Measurements from ENCODE around the gene CMSS1.

Gene CMSS1

DNA sequence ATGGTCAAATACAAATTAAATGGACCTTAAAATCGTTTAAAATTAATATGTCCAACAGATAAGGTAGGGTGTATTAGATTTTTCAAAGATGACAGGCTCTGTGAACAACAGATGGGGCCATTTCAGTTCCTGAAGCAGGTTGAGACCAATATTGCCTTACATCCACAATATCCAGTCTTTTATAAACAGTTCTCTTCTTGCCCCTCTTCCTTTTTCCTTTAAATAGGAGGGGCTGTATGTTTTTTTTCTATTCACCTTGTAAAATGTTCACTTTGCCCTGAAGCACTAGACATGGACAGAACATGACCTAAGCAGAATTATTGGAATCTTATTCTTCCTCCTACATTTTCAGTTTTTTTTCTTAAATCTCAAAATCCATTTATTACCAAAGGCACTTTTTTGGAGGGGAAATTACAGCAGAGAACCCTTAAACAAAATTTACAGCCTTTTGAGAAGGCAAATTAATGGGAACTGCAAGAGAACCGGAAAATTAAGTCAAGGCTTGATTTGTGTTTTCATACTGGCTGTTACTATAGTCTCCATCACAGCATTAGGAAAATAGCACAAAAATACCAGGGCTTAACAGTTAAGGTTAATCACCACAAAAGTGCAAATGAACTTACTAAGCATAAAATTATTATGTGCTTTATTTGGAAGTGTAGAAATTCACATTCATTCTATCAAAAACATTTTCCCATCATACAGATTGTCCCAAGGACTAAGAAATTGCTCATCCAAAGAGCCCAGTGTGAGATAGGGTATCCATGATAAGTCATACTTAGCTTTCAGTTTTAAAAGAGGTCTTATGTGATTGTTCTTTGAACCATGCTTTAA lies 55.8 kb downstream of the CMSS1 start:
- Histone ChIP-seq H3K4me1 (ENCODE audit: insufficient read depth, low read length, severe bottlenecking) (peaks cover 15% of the 10 kb centered on the region), H2AFZ (ENCODE audit: low read length) (no peak overlapping the region), H3F3A (ENCODE audit: insufficient read depth, low read length) (no peaks in the 10 kb centered on the region), H3K27ac (ENCODE audit: low read depth, low read length, poor library complexity, severe bottlenecking) (no peak overlapping the region), H3K79me2 (ENCODE audit: insufficient read depth, low read length) (no peaks in the 10 kb centered on the region), H3K9me3 (ENCODE audit: low read length) (no peaks in the 10 kb centered on the region), H4K20me1 (ENCODE audit: insufficient read depth, low read length) (no peaks in the 10 kb centered on the region), H3K9ac (ENCODE audit: low read length) (no peak overlapping the region), H3K27me3 (ENCODE audit: insufficient read depth, low read length) (no peaks in the 10 kb centered on the region), H3K4me3 (ENCODE audit: low read depth, low read length, poor library complexity, severe bottlenecking) (no peak overlapping the region), H3K4me2 (ENCODE audit: low read length) (no peak overlapping the region), H3K36me3 (ENCODE audit: insufficient read depth, low read length) (no peaks in the 10 kb centered on the region), H3K9me2 (ENCODE audit: low read depth, low read length) (no peaks in the 10 kb centered on the region)
- TF ChIP-seq, protein P1, sequence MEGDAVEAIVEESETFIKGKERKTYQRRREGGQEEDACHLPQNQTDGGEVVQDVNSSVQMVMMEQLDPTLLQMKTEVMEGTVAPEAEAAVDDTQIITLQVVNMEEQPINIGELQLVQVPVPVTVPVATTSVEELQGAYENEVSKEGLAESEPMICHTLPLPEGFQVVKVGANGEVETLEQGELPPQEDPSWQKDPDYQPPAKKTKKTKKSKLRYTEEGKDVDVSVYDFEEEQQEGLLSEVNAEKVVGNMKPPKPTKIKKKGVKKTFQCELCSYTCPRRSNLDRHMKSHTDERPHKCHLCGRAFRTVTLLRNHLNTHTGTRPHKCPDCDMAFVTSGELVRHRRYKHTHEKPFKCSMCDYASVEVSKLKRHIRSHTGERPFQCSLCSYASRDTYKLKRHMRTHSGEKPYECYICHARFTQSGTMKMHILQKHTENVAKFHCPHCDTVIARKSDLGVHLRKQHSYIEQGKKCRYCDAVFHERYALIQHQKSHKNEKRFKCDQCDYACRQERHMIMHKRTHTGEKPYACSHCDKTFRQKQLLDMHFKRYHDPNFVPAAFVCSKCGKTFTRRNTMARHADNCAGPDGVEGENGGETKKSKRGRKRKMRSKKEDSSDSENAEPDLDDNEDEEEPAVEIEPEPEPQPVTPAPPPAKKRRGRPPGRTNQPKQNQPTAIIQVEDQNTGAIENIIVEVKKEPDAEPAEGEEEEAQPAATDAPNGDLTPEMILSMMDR (IDR thresholded peaks at IDR 0.05; ENCODE audit: low read length) = no peak
- no peak for TF ChIP-seq EZH2 (IDR thresholded peaks at IDR 0.05; ENCODE audit: borderline replicate concordance, low read length)

DNA sequence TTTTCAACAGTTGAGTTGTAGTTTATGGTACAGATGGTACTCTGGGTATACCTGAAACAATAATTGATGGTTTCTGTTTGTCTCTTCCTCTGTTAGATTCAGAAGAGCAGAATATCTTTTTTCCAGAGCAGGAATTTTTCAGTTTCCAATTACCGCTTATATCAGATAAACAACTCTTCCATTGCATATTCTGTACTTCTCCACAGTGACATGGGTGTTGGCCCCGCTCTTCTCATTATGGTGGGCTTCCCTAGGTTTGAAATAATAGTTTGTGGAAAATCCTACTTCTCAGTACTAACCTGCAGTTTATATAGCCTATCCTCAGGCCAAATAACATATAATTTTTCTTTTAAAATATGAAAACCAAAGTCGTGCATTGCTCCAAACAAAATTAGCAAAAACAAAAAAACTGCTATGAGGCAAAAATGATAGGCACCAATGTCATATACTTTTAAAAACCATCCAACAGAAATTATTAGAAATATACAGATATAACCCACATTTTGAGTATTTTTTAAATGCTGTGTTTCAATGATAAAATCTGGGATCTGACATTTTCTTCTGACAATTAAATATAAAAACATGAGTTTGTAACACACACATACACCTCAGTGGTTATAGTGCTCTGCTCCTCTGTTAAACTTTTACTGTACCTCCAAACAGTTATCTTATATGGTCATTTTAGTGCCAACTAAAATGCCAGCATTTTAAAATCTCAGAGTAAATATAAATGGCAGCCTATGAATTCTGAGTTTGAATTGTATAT lies 56.8 kb downstream of the CMSS1 start:
- H3K9me3 ChIP-seq (ENCODE audit: low read length) = no peaks in the 10 kb centered on the region
- no peak overlapping the region for H3K27ac ChIP-seq (ENCODE audit: low read depth, low read length, poor library complexity, severe bottlenecking)
- no peaks in the 10 kb centered on the region for H3K79me2 ChIP-seq (ENCODE audit: insufficient read depth, low read length)
- H4K20me1 ChIP-seq (ENCODE audit: insufficient read depth, low read length) = no peaks in the 10 kb centered on the region
- H3K4me3 ChIP-seq (ENCODE audit: low read depth, low read length, poor library complexity, severe bottlenecking) = no peak overlapping the region
- TF ChIP-seq, protein P1 (IDR thresholded peaks at IDR 0.05; ENCODE audit: low read length) = no peak
- no peak for TF ChIP-seq EZH2 (IDR thresholded peaks at IDR 0.05; ENCODE audit: borderline replicate concordance, low read length)
- H3F3A ChIP-seq (ENCODE audit: insufficient read depth, low read length) = no peaks in the 10 kb centered on the region
- H3K9ac ChIP-seq (ENCODE audit: low read length) = no peak overlapping the region
- peak overlapping the region; percentile 93; the same call in 1 of the 2 replicates for H3K4me2 ChIP-seq (ENCODE audit: low read length)
- peaks cover 15% of the 10 kb centered on the region for H3K4me1 ChIP-seq (ENCODE audit: insufficient read depth, low read length, severe bottlenecking)
- H3K27me3 ChIP-seq (ENCODE audit: insufficient read depth, low read length) = no peaks in the 10 kb centered on the region
- H3K9me2 ChIP-seq (ENCODE audit: low read depth, low read length) = no peaks in the 10 kb centered on the region
- H3K36me3 ChIP-seq (ENCODE audit: insufficient read depth, low read length) = no peaks in the 10 kb centered on the region
- no peak overlapping the region for H2AFZ ChIP-seq (ENCODE audit: low read length)

DNA sequence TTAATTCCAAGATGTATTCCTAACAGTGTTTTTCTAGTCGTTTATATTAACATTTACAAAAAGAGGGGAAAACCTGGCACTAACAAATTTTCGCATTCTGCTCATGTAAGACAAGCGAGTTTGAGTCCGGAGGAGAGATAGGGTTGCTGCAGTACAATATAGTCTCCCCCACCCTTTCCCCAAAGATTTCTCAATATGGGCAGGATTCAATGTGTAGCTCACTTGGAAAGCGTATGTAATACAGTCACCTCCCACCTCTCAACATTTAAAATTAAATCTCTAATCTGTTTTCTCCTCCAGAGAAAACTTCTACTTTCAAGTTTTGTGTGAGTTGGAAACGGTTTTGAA lies 57.9 kb downstream of the CMSS1 start:
- Histone ChIP-seq H3K4me1 (ENCODE audit: insufficient read depth, low read length, severe bottlenecking) (peaks cover 15% of the 10 kb centered on the region), H3K4me2 (ENCODE audit: low read length) (peak overlapping the region; percentile 93), H3F3A (ENCODE audit: insufficient read depth, low read length) (no peaks in the 10 kb centered on the region), H3K27ac (ENCODE audit: low read depth, low read length, poor library complexity, severe bottlenecking) (no peak overlapping the region), H3K9me3 (ENCODE audit: low read length) (no peaks in the 10 kb centered on the region), H3K36me3 (ENCODE audit: insufficient read depth, low read length) (no peaks in the 10 kb centered on the region), H2AFZ (ENCODE audit: low read length) (no peak overlapping the region), H3K9ac (ENCODE audit: low read length) (peak overlapping the region; percentile 50), H4K20me1 (ENCODE audit: insufficient read depth, low read length) (no peaks in the 10 kb centered on the region), H3K27me3 (ENCODE audit: insufficient read depth, low read length) (no peaks in the 10 kb centered on the region), H3K9me2 (ENCODE audit: low read depth, low read length) (no peaks in the 10 kb centered on the region), H3K4me3 (ENCODE audit: low read depth, low read length, poor library complexity, severe bottlenecking) (peak overlapping the region; percentile 61), H3K79me2 (ENCODE audit: insufficient read depth, low read length) (no peaks in the 10 kb centered on the region)
- TF ChIP-seq, protein P1 (IDR thresholded peaks at IDR 0.05; ENCODE audit: low read length) = no peak
- no peak for TF ChIP-seq EZH2 (IDR thresholded peaks at IDR 0.05; ENCODE audit: borderline replicate concordance, low read length)

All from OCI-LY1 (cell line).